Measurements from ENCODE around the gene CRYGN.

The CRYGN gene

GRCh38 chr7:151459726-151460473 is 20.0 kb upstream of the CRYGN start:
- DNase-seq, result no peak

- DNase-seq, result no peak
Observed at GRCh38 chr7:151457534-151457933, 17.6 kb upstream of the CRYGN start.

- DNase-seq, result no peak
Observed at GRCh38 chr7:151456782-151457181, 16.8 kb upstream of the CRYGN start.

GRCh38 chr7:151456276-151456675 is 16.3 kb upstream of the CRYGN start:
- DNase-seq, result no peak

GRCh38 chr7:151455690-151456089 is 15.7 kb upstream of the CRYGN start:
- no peak for DNase-seq

- DNase-seq, result no peak
Observed at GRCh38 chr7:151454932-151455530, 15.1 kb upstream of the CRYGN start.

- no peak for DNase-seq
Observed at GRCh38 chr7:151454305-151454704, 14.4 kb upstream of the CRYGN start.

- DNase-seq, result no peak
Observed at GRCh38 chr7:151453326-151453791, 13.4 kb upstream of the CRYGN start.

- no peak for DNase-seq
Observed at GRCh38 chr7:151452680-151453325, 12.9 kb upstream of the CRYGN start.

GRCh38 chr7:151451626-151452571 is 12.0 kb upstream of the CRYGN start:
- no peak for DNase-seq

- DNase-seq, result no peak
Observed at GRCh38 chr7:151451156-151451555, 11.2 kb upstream of the CRYGN start.

- no peak for DNase-seq
Observed at GRCh38 chr7:151449990-151450389, 10.0 kb upstream of the CRYGN start.

GRCh38 chr7:151448261-151449252 is 8.6 kb upstream of the CRYGN start:
- peak; percentile 79 for DNase-seq

- no peak for DNase-seq
Observed at GRCh38 chr7:151447901-151448260, 7.9 kb upstream of the CRYGN start.

- no peak for DNase-seq
Observed at GRCh38 chr7:151447312-151447711, 7.4 kb upstream of the CRYGN start.

GRCh38 chr7:151446412-151446811 is 6.5 kb upstream of the CRYGN start:
- no peak for DNase-seq

- DNase-seq, result no peak
Observed at GRCh38 chr7:151444632-151445031, 4.7 kb upstream of the CRYGN start.

GRCh38 chr7:151442776-151443496 is 3.0 kb upstream of the CRYGN start:
- DNase-seq, result no peak

- no peak for DNase-seq
Observed at GRCh38 chr7:151440799-151441445, 981 bp upstream of the CRYGN start.

- DNase-seq, result no peak
Observed at GRCh38 chr7:151438864-151439601, 908 bp downstream of the CRYGN start.
